H1 (cell line): Measurements from ENCODE around the gene ARMC7.

ENCODE experiments used
- TBP ChIP-seq: IDR thresholded peaks from 2 replicates; pipeline ENCODE4 v1.6.1; 2011; ENCODE audit warnings: low read depth, low read length, improper control_type of control experiment
- TF ChIP-seq, protein P1 (sequence below), 3 experiments: IDR thresholded peaks; 1 replicate in 2 of 3; 2 replicates in 1 of 3; pipeline versions ENCODE4 v1.5.1 to v1.6.1; 2011; ENCODE audit warnings: low read length in 3 of 3, mild to moderate bottlenecking in 3 of 3, inconsistent platforms in 2 of 3, low read depth in 1 of 3, moderate library complexity in 1 of 3; ENCODE audit not compliant: insufficient read depth in 1 of 3; ENCODE audit errors: control extremely low read depth in 1 of 3

DNA sequence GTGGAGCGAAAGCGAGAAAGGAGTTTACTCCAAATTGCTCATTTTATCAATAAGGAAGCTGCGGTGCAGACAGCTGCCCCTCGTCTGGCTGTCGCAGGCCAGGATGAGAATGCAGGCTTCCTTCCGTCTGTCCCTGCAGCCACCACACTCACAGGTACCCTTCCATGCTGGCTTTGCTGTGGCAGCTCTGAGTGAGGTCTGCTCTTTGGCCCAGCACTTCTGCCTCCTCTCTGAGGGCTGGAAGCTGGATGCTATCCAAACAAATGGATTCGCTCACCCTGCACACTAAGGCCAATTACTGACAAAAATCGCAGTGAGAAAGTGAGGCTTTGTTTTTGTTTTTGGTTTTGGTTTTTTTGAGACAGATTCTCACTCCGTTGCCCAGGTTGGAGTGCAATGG, 7.0 kb downstream of the ARMC7 start:
- TF ChIP-seq, protein P1, sequence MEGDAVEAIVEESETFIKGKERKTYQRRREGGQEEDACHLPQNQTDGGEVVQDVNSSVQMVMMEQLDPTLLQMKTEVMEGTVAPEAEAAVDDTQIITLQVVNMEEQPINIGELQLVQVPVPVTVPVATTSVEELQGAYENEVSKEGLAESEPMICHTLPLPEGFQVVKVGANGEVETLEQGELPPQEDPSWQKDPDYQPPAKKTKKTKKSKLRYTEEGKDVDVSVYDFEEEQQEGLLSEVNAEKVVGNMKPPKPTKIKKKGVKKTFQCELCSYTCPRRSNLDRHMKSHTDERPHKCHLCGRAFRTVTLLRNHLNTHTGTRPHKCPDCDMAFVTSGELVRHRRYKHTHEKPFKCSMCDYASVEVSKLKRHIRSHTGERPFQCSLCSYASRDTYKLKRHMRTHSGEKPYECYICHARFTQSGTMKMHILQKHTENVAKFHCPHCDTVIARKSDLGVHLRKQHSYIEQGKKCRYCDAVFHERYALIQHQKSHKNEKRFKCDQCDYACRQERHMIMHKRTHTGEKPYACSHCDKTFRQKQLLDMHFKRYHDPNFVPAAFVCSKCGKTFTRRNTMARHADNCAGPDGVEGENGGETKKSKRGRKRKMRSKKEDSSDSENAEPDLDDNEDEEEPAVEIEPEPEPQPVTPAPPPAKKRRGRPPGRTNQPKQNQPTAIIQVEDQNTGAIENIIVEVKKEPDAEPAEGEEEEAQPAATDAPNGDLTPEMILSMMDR (IDR thresholded peaks at IDR 0.05; ENCODE audit: control extremely low read depth in 1 of 3, insufficient read depth in 1 of 3, low read depth in 1 of 3, low read length in 3 of 3): no peak
- TF ChIP-seq TBP: no peak
